IMR-90 (cell line): ENCODE data around the gene PPT2. TPM values are rescaled to one million over a fixed set of nuclear protein-coding genes. Genes with fewer than 3 reads are reported as not detected.

Source experiments
- BHLHE40 ChIP-seq: fragments of 150-350 bp; IDR thresholded peaks from 2 replicates; pipeline ENCODE4 v1.6.1; 2016; ENCODE audit warnings: mild to moderate bottlenecking, low read depth, low read length
- FOS ChIP-seq: fragments of 150-350 bp; IDR thresholded peaks from 2 replicates; pipeline ENCODE4 v1.6.1; 2016; ENCODE audit warnings: low read depth, low read length
- NFE2L2 ChIP-seq: fragments of 150-350 bp; IDR thresholded peaks from 2 replicates; pipeline ENCODE4 v1.6.1; 2016; ENCODE audit warnings: low read depth, mild to moderate bottlenecking, low read length
- RAD21 ChIP-seq: IDR thresholded peaks from 2 replicates; pipeline ENCODE4 v1.6.1; 2012; ENCODE audit warnings: low read length, improper control_type of control experiment
- polyA plus RNA-seq, 3 experiments: library from polyadenylated mRNA; depleted of rRNA; stranded (reverse); fragments of >200 nt; gene quantifications; 2 replicates each; pipeline ENCODE4 v1.2.3, GENCODE V29; 2012; ENCODE audit warnings: low replicate concordance in 1 of 3
- total RNA-seq: library from RNA; depleted of rRNA; stranded (reverse); fragments of >200 nt; gene quantifications from 2 replicates; pipeline ENCODE4 v1.2.3, GENCODE V29; 2012

PPT2 gene
- total and polyA plus RNA-seq, 2 of the 4 experiments (the other 2 are of a cell fraction), result 3.2 to 16.2 TPM

DNA sequence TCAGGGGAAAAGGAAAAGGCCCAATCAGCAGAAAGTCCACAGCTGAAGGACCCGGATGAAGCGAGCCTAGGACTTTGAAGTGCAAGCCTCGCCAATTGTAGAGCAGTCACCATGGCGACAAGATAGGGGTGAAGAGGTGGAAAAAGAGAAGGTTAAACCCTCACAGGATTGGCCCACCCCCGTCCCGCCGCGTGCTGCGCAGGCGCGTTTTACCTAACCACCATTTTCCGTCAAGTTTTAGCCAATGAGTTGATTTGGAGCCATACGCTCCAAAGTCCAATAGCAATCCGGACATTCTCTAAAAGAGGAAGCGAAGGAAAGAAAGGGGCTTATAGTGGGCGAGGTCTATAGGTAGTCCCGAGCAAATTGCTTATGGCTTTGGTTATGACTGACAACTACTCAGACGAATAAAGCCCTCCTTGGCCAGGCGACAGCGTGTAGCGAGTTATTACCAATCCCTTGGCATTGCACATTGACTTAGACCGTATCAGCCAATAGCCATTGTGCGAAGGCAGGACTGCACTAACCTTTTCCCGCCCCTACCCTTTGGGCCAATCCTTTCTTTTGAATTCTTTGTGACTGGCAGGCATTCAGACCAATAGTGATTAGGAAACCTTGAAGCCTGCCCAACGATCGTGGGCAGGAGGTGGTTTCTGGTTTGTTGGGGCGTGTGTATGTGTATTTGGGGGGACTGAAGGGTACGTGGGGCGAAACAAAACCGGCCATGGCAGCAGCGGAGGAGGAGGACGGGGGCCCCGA lies 24.0 kb downstream of the PPT2 start, which contains the start of gene RNF5 (continued):
- TF ChIP-seq NFE2L2 (0 out of 2 replicates have a peak, but pooled peaks have one; percentile 29), RAD21 (no peak), BHLHE40 (peak; percentile 39; the same call in 1 of the 2 replicates), FOS (peak; percentile 44; the same call in 1 of the 2 replicates)
